H1 (cell line): ENCODE data around the gene PAK2. TPM values are rescaled to one million over a fixed set of nuclear protein-coding genes. Genes with fewer than 3 reads are reported as not detected.

ENCODE experiments used
- CTCF ChIA-PET: fragments of 300-600 bp; sonication (Branson Sonifier 250); formaldehyde crosslinking; loops from one replicate; lab custom pipeline; 2021; ENCODE audit not compliant: partially characterized antibody; lab: Charles Lee
- POLR2A ChIA-PET: fragments of 300-600 bp; sonication (Branson Sonifier 250); formaldehyde crosslinking; loops from one replicate; lab custom pipeline; 2021; ENCODE audit warnings: inconsistent platforms; ENCODE audit not compliant: partially characterized antibody; lab: Charles Lee
- DNase-seq, 2 experiments: peaks; one replicate each; pipeline versions ENCODE4 v3.0.0 to v3.0.0-alpha.2; 2010 to 2022; ENCODE audit warnings: low spot score in 2 of 2, low read depth in 1 of 2, mixed read lengths in 1 of 2
- FAIRE-seq: peaks from 2 replicates; lab custom pipeline; 2011; peaks lifted over from hg19 to GRCh38; lab: Jason Lieb, UNC
- H2AFZ ChIP-seq: 2 replicates; pipeline ENCODE4 v1.8.1; 2012; ENCODE audit warnings: low read length, inconsistent platforms
- H2AK5ac ChIP-seq: 2 replicates; pipeline ENCODE4 v1.6.1; 2013; ENCODE audit warnings: low read depth, low read length
- H2BK120ac ChIP-seq: replicated peaks from 2 replicates; pipeline ENCODE3; 2013; ENCODE audit warnings: low read depth, low read length, inconsistent platforms
- H2BK12ac ChIP-seq: 2 replicates; pipeline ENCODE4 v1.6.1; 2013; ENCODE audit warnings: low read depth, low read length
- H2BK15ac ChIP-seq: 2 replicates; pipeline ENCODE4 v1.6.1; 2013; ENCODE audit warnings: low read length
- H2BK20ac ChIP-seq: 2 replicates; pipeline ENCODE4 v1.6.1; 2013; ENCODE audit warnings: low read length
- H2BK5ac ChIP-seq: 2 replicates; pipeline ENCODE4 v1.6.1; 2013; ENCODE audit warnings: low read depth, low read length
- H3K14ac ChIP-seq: 2 replicates; pipeline ENCODE4 v1.6.1; 2013; ENCODE audit warnings: inconsistent platforms; ENCODE audit not compliant: insufficient read length
- H3K18ac ChIP-seq: 2 replicates; pipeline ENCODE4 v1.6.1; 2013; ENCODE audit warnings: low read length; ENCODE audit errors: extremely low read depth
- H3K23ac ChIP-seq: 2 replicates; pipeline ENCODE4 v1.6.1; 2013; ENCODE audit warnings: inconsistent platforms; ENCODE audit not compliant: insufficient read length
- H3K23me2 ChIP-seq: 2 replicates; pipeline ENCODE4 v1.6.1; 2013; ENCODE audit warnings: low read depth, low read length
- H3K27ac ChIP-seq: 2 replicates; pipeline ENCODE4 v1.6.1; 2011; ENCODE audit warnings: low read depth, low read length, inconsistent platforms
- H3K27me3 ChIP-seq, 4 experiments: replicated peaks in 1 of 4; 1 replicate in 1 of 4; 2 replicates in 3 of 4; pipeline versions ENCODE4 v1.6.1 to v1.8.1; 2011 to 2013; ENCODE audit warnings: low read length in 3 of 4, mild to moderate bottlenecking in 3 of 4, inconsistent platforms in 2 of 4, mixed read lengths in 2 of 4, moderate library complexity in 1 of 4; ENCODE audit not compliant: control insufficient read depth in 3 of 4, insufficient read depth in 3 of 4; ENCODE audit errors: extremely low read depth in 1 of 4
- H3K36me3 ChIP-seq, 4 experiments: 2 replicates each; pipeline versions ENCODE4 v1.6.1 to v1.8.1; 2011 to 2013; ENCODE audit warnings: mild to moderate bottlenecking in 4 of 4, low read length in 3 of 4, moderate library complexity in 2 of 4, control low read depth in 1 of 4, inconsistent platforms in 1 of 4; ENCODE audit not compliant: insufficient read depth in 4 of 4, control insufficient read depth in 2 of 4
- H3K4ac ChIP-seq: replicated peaks from 2 replicates; pipeline ENCODE3; 2013; ENCODE audit warnings: low read length, low read depth, mixed read lengths, inconsistent platforms; ENCODE audit not compliant: insufficient read length
- H3K4me1 ChIP-seq, 4 experiments: replicated peaks in 1 of 4; 1 replicate in 1 of 4; 2 replicates in 3 of 4; pipeline versions ENCODE4 v1.6.1 to v1.8.1; 2011 to 2013; ENCODE audit warnings: low read length in 3 of 4, inconsistent platforms in 2 of 4, mixed read lengths in 1 of 4; ENCODE audit not compliant: insufficient read depth in 4 of 4, control insufficient read depth in 3 of 4
- H3K4me2 ChIP-seq, 2 experiments: 2 replicates each; pipeline versions ENCODE4 v1.6.1 to v1.8.1; 2011 to 2013; ENCODE audit warnings: low read depth in 2 of 2, low read length in 2 of 2, control low read depth in 1 of 2, inconsistent platforms in 1 of 2, mild to moderate bottlenecking in 1 of 2; ENCODE audit not compliant: insufficient read depth in 1 of 2
- H3K4me3 ChIP-seq, 4 experiments: fragments of 200-600, 300-600 bp in 1 of 4; sonication (generic), shearing (Covaris generic), sonication (Bioruptor Twin) in 1 of 4; 2 replicates each; pipeline versions ENCODE4 v1.5.1 to v1.8.1; 2011 to 2016; ENCODE audit warnings: low read length in 4 of 4, low read depth in 3 of 4, control low read depth in 2 of 4, inconsistent platforms in 2 of 4, mild to moderate bottlenecking in 2 of 4, mixed read lengths in 1 of 4, moderate library complexity in 1 of 4; ENCODE audit not compliant: insufficient read depth in 2 of 4; ENCODE audit errors: extremely low read depth in 1 of 4
- H3K56ac ChIP-seq: replicated peaks from 2 replicates; pipeline ENCODE3; 2013; ENCODE audit warnings: low read depth, mild to moderate bottlenecking, mixed read lengths, low read length, inconsistent platforms; ENCODE audit not compliant: insufficient read length
- H3K79me1 ChIP-seq: 2 replicates; pipeline ENCODE4 v1.6.1; 2013; ENCODE audit warnings: low read depth, low read length, control low read depth
- H3K79me2 ChIP-seq, 2 experiments: 2 replicates each; pipeline versions ENCODE4 v1.6.1 to v1.8.1; 2012 to 2013; ENCODE audit warnings: low read length in 2 of 2, mild to moderate bottlenecking in 2 of 2, inconsistent platforms in 1 of 2; ENCODE audit not compliant: insufficient read depth in 2 of 2, control insufficient read depth in 1 of 2
- H3K9ac ChIP-seq, 4 experiments: replicated peaks in 1 of 4; 1 replicate in 1 of 4; 2 replicates in 3 of 4; pipeline versions ENCODE4 v1.6.1 to v1.8.1; 2011 to 2013; ENCODE audit warnings: low read depth in 3 of 4, low read length in 3 of 4, control low read depth in 2 of 4, mild to moderate bottlenecking in 2 of 4, moderate library complexity in 2 of 4, inconsistent platforms in 1 of 4; ENCODE audit errors: extremely low read depth in 1 of 4
- H3K9me3 ChIP-seq, 2 experiments: 2 replicates each; pipeline versions ENCODE4 v1.6.1 to v1.8.1; 2012 to 2013; ENCODE audit warnings: mild to moderate bottlenecking in 2 of 2, moderate library complexity in 2 of 2, control low read depth in 1 of 2, inconsistent platforms in 1 of 2, low read depth in 1 of 2, low read length in 1 of 2, mixed read lengths in 1 of 2; ENCODE audit not compliant: insufficient read depth in 2 of 2
- H4K20me1 ChIP-seq, 2 experiments: replicated peaks in 1 of 2; 2 replicates each; pipeline versions ENCODE3 to v1.8.1; 2011 to 2013; ENCODE audit warnings: inconsistent platforms in 2 of 2, low read length in 2 of 2, mild to moderate bottlenecking in 1 of 2; ENCODE audit not compliant: insufficient read depth in 2 of 2, control insufficient read depth in 1 of 2
- H4K5ac ChIP-seq: 2 replicates; pipeline ENCODE4 v1.6.1; 2013; ENCODE audit warnings: low read length, low read depth, mixed read lengths, inconsistent platforms; ENCODE audit not compliant: insufficient read length
- H4K8ac ChIP-seq: 2 replicates; pipeline ENCODE4 v1.8.0; 2013; ENCODE audit warnings: mild to moderate bottlenecking, moderate library complexity, low read length, inconsistent platforms; ENCODE audit not compliant: insufficient read depth; ENCODE audit errors: extremely low read depth
- H4K91ac ChIP-seq: replicated peaks from 2 replicates; pipeline ENCODE3; 2013; ENCODE audit warnings: low read length, mixed read lengths, inconsistent platforms; ENCODE audit not compliant: insufficient read length
- CBX5 ChIP-seq: fragments of 300-800, 300-1000 bp; sonication (generic); IDR thresholded peaks from 2 replicates; pipeline ENCODE4 v1.7.1; 2016; ENCODE audit warnings: antibody characterized with exemption, low read length, low read depth
- EP300 ChIP-seq, 2 experiments: IDR thresholded peaks; 1 replicate in 1 of 2; 2 replicates in 1 of 2; pipeline ENCODE4 v1.6.1; 2011 to 2012; ENCODE audit warnings: low read depth in 2 of 2, low read length in 2 of 2, mild to moderate bottlenecking in 2 of 2, borderline replicate concordance in 1 of 2, inconsistent platforms in 1 of 2, moderate library complexity in 1 of 2
- FOSL1 ChIP-seq: IDR thresholded peaks from 2 replicates; pipeline ENCODE4 v1.6.1; 2011; ENCODE audit warnings: mild to moderate bottlenecking, low read depth, low read length, moderate library complexity; ENCODE audit not compliant: insufficient read depth
- KDM1A ChIP-seq: fragments of 200-600, 300-600 bp; sonication (generic); IDR thresholded peaks from 2 replicates; pipeline ENCODE4 v1.7.1; 2016; ENCODE audit warnings: mild to moderate bottlenecking, low read length, borderline replicate concordance
- KDM5A ChIP-seq: fragments of 200-600 bp; IDR thresholded peaks from 2 replicates; pipeline ENCODE4 v1.7.1; 2012; ENCODE audit warnings: mild to moderate bottlenecking, low read length, inconsistent platforms, mixed read lengths
- MAFK ChIP-seq: IDR thresholded peaks from 2 replicates; pipeline ENCODE4 v1.6.1; 2012; ENCODE audit warnings: low read depth, mild to moderate bottlenecking, improper control_type of control experiment, low read length
- POLR2AphosphoS5 ChIP-seq: IDR thresholded peaks from 2 replicates; pipeline ENCODE4 v1.6.1; 2011; ENCODE audit warnings: low read depth, low read length
- RAD21 ChIP-seq, 2 experiments: IDR thresholded peaks in 1 of 2; conservative IDR thresholded peaks in 1 of 2; 2 replicates each; pipeline ENCODE4 v1.6.1; 2011; ENCODE audit warnings: low read depth in 2 of 2, low read length in 2 of 2, improper control_type of control experiment in 1 of 2, inconsistent platforms in 1 of 2, mild to moderate bottlenecking in 1 of 2, moderate library complexity in 1 of 2
- RXRA ChIP-seq: IDR thresholded peaks from 2 replicates; pipeline ENCODE4 v1.6.1; 2011; ENCODE audit warnings: low read depth, mild to moderate bottlenecking, low read length, moderate library complexity; ENCODE audit not compliant: insufficient read depth
- SIX5 ChIP-seq: IDR thresholded peaks from 2 replicates; pipeline ENCODE4 v1.6.1; 2011; ENCODE audit warnings: mild to moderate bottlenecking, low read depth, low read length
- SP1 ChIP-seq: IDR thresholded peaks from 2 replicates; pipeline ENCODE4 v1.6.1; 2011; ENCODE audit warnings: low read depth, low read length
- TCF12 ChIP-seq: IDR thresholded peaks from 2 replicates; pipeline ENCODE4 v1.6.1; 2011; ENCODE audit warnings: low read depth, mild to moderate bottlenecking, low read length
- TEAD4 ChIP-seq: IDR thresholded peaks from 2 replicates; pipeline ENCODE4 v1.6.1; 2012; ENCODE audit warnings: low read depth, low read length, inconsistent platforms, mixed read lengths
- WGBS, 2 experiments: shearing (Covaris generic) in 1 of 2; methylation state at CpG; one replicate each; pipeline versions ENCODE4 v1.1.6 to v1.1.7; 2013 to 2015; ENCODE audit warnings: low lambda C conversion rate in 2 of 2, mixed read lengths in 2 of 2, inconsistent platforms in 1 of 2, low coverage in 1 of 2, missing lambda C conversion rate in 1 of 2; ENCODE audit not compliant: insufficient replicate concordance in 2 of 2, insufficient coverage in 1 of 2, insufficient read length in 1 of 2; ENCODE audit errors: extremely low coverage in 1 of 2, missing lambda C conversion rate in 1 of 2; 5-methylcytosine and 5-hydroxymethylcytosine counted together
- polyA plus RNA-seq, 7 experiments: library from polyadenylated mRNA; depleted of rRNA in 3 of 7; stranded (reverse) in 5 of 7; unstranded in 2 of 7; fragments of >200 nt in 5 of 7; fragments of 200-250 nt in 2 of 7; gene quantifications; 1 replicate in 5 of 7; 2 replicates in 1 of 7; 4 replicates in 1 of 7; pipeline versions ENCODE4 v1.2.1 to v1.2.3, GENCODE V29; 2011 to 2013; ENCODE audit warnings: missing spikeins in 2 of 7, mixed read lengths in 2 of 7
- total RNA-seq: library from RNA; stranded (reverse); fragmentation: NEBNext Ultra II Directional; extraction: Animal tissue kit (Norgen Biotek cat#: 25700); gene quantifications from 2 replicates; pipeline ENCODE4 v1.2.1, GENCODE V29; 2021

The PAK2 gene
- total and polyA plus RNA-seq, 2 of the 8 experiments (the other 6 are each of a cell fraction or from before 2014, with no cell fraction given), result 13.1 to 60.5 TPM

- H3K9ac ChIP-seq, result no peak overlapping the region
- POLR2A ChIA-PET, result interaction anchor here (0.6 to 1.7 kb wide), 2 partner anchors 33 to 121 kb away, joined by 3 to 4 read pairs; partner anchors contain the start of gene SENP5
- no peak overlapping the region for H3K14ac ChIP-seq
- no peaks in the 10 kb centered on the region for H3K9me3 ChIP-seq
- no peak overlapping the region for H2BK15ac ChIP-seq
- H3K23ac ChIP-seq, result no peak overlapping the region
- peak; percentile 19; the same call in 1 of the 2 replicates for TF ChIP-seq POLR2AphosphoS5
- no peak for TF ChIP-seq CBX5
- TF ChIP-seq FOSL1, result no peak
- no peak for TF ChIP-seq EP300 (IDR thresholded peaks at IDR 0.05; ENCODE audit: borderline replicate concordance in 1 of 2, low read depth in 2 of 2, low read length in 2 of 2)
- no peak for TF ChIP-seq TCF12
- TF ChIP-seq TEAD4, result no peak
- TF ChIP-seq KDM5A, result no peak
- TF ChIP-seq MAFK, result peak; percentile 41; the same call in 1 of the 2 replicates
- TF ChIP-seq RXRA, result no peak
- TF ChIP-seq SIX5, result no peak
- TF ChIP-seq RAD21 (IDR thresholded peaks at IDR 0.05 in 1 of 2, conservative IDR thresholded peaks at IDR 0.05 in 1 of 2; ENCODE audit: low read depth in 2 of 2, low read length in 2 of 2), result no peak
- TF ChIP-seq KDM1A, result no peak
- TF ChIP-seq SP1, result no peak
- TF ChIP-seq, all 59 proteins: peak for 2
- Histone ChIP-seq H2BK12ac (no peak overlapping the region), H3K56ac (no peak overlapping the region), H3K79me1 (no peaks in the 10 kb centered on the region), H3K4me2 (no peak overlapping the region), H2AK5ac (no peak overlapping the region), H4K20me1 (no peaks in the 10 kb centered on the region), H3K79me2 (no peaks in the 10 kb centered on the region), H3K27ac (no peak overlapping the region), H2BK20ac (no peak overlapping the region), H4K91ac (no peak overlapping the region), H3K36me3 (peaks cover 0 to 9% (median 5%) of the 10 kb centered on the region in 4 experiments; a peak in 5 of 8 replicates), H4K5ac (no peak overlapping the region), H3K23me2 (no peaks in the 10 kb centered on the region), H3K4ac (no peak overlapping the region), H2AFZ (no peak overlapping the region), H3K27me3 (no peaks in the 10 kb centered on the region), H2BK5ac (no peak overlapping the region), H2BK120ac (no peak overlapping the region), H3K18ac (no peak overlapping the region), H3K4me3 (no peak overlapping the region), H4K8ac (no peak overlapping the region), H3K4me1 (no peaks in the 10 kb centered on the region)
- no peak for DNase-seq
- 88% methylated on average over 8 of the region's 8 CpGs; no CpG with 5 or more reads in 1 of the 2 experiments for WGBS, 2 experiments
- CTCF ChIA-PET, result interaction anchor here (0.6 to 1.3 kb wide), 5 partner anchors 80 to 257 kb away, joined by 3 read pairs; partner anchors contain the start of gene MELTF
- no peak for FAIRE-seq
Observed at GRCh38 chr3:196835086-196835485, 95.4 kb downstream of the PAK2 start.
